ES-I3 (cell line): ENCODE data around the gene TNFSF13B.
"Not testable (repeated sequence)": the region's sequence is repeated elsewhere in the genome, so short reads cannot be mapped to it uniquely, and the experiment has no call there.

Experiments
- H3K36me3 ChIP-seq: 2 replicates; pipeline ENCODE4 v1.6.1; 2013; ENCODE audit warnings: mild to moderate bottlenecking, low read length, control low read depth, moderate library complexity; ENCODE audit not compliant: insufficient read depth
- H3K4me1 ChIP-seq: 2 replicates; pipeline ENCODE4 v1.6.1; 2013; ENCODE audit warnings: mild to moderate bottlenecking, control low read depth, low read length; ENCODE audit not compliant: insufficient read depth
- H3K9ac ChIP-seq: 2 replicates; pipeline ENCODE4 v1.6.1; 2013; ENCODE audit warnings: low read depth, mild to moderate bottlenecking, low read length, moderate library complexity
- H3K9me3 ChIP-seq: 2 replicates; pipeline ENCODE4 v1.6.1; 2013; ENCODE audit warnings: mild to moderate bottlenecking, low read length, moderate library complexity; ENCODE audit not compliant: control insufficient read depth, insufficient read depth

Gene TNFSF13B

GRCh38 chr13:108305655-108306054 is 36.1 kb downstream of the TNFSF13B start:
- Histone ChIP-seq H3K36me3 (no peaks in the 10 kb centered on the region), H3K4me1 (no peaks in the 10 kb centered on the region), H3K9me3 (no peaks in the 10 kb centered on the region), H3K9ac (no peak overlapping the region)

GRCh38 chr13:108306860-108307259 is 37.3 kb downstream of the TNFSF13B start:
- H3K9ac ChIP-seq: no peak overlapping the region
- H3K36me3 ChIP-seq: no peaks in the 10 kb centered on the region
- H3K4me1 ChIP-seq: no peaks in the 10 kb centered on the region
- H3K9me3 ChIP-seq: no peaks in the 10 kb centered on the region

GRCh38 chr13:108311596-108311995 is 42.1 kb downstream of the TNFSF13B start:
- H3K9me3 ChIP-seq, H3K36me3 ChIP-seq, H3K9ac ChIP-seq, H3K4me1 ChIP-seq: not testable (repeated sequence)

GRCh38 chr13:108313382-108313781 is 43.9 kb downstream of the TNFSF13B start:
- Histone ChIP-seq H3K9ac (no peak overlapping the region), H3K4me1 (no peaks in the 10 kb centered on the region; the same call in 1 of the 2 replicates), H3K36me3 (no peaks in the 10 kb centered on the region), H3K9me3 (peaks cover 3% of the 10 kb centered on the region; the same call in 1 of the 2 replicates)

GRCh38 chr13:108315273-108315672 is 45.8 kb downstream of the TNFSF13B start:
- Histone ChIP-seq H3K9ac (no peak overlapping the region), H3K4me1 (no peaks in the 10 kb centered on the region; the same call in 1 of the 2 replicates), H3K36me3 (no peaks in the 10 kb centered on the region), H3K9me3 (peaks cover 3% of the 10 kb centered on the region; the same call in 1 of the 2 replicates)

- Histone ChIP-seq H3K9me3 (peaks cover 3% of the 10 kb centered on the region; the same call in 1 of the 2 replicates), H3K36me3 (no peaks in the 10 kb centered on the region), H3K4me1 (no peaks in the 10 kb centered on the region; the same call in 1 of the 2 replicates), H3K9ac (no peak overlapping the region)
These were observed 46.5 kb downstream of the TNFSF13B start for GRCh38 chr13:108315991-108316390.

- Histone ChIP-seq H3K9me3 (peaks cover 3% of the 10 kb centered on the region; the same call in 1 of the 2 replicates), H3K36me3 (no peaks in the 10 kb centered on the region), H3K9ac (no peak overlapping the region), H3K4me1 (no peaks in the 10 kb centered on the region; the same call in 1 of the 2 replicates)
These were observed 46.9 kb downstream of the TNFSF13B start for GRCh38 chr13:108316413-108316812.

- Histone ChIP-seq H3K36me3 (no peaks in the 10 kb centered on the region), H3K9me3 (no peaks in the 10 kb centered on the region), H3K9ac (no peak overlapping the region), H3K4me1 (peaks cover 12% of the 10 kb centered on the region)
These were observed 52.8 kb downstream of the TNFSF13B start for GRCh38 chr13:108322206-108322824.

- no peaks in the 10 kb centered on the region for H3K36me3 ChIP-seq
- no peak overlapping the region for H3K9ac ChIP-seq
- H3K4me1 ChIP-seq: peaks cover 12% of the 10 kb centered on the region
- H3K9me3 ChIP-seq: no peaks in the 10 kb centered on the region
These were observed 53.5 kb downstream of the TNFSF13B start for GRCh38 chr13:108323031-108323430.

GRCh38 chr13:108325863-108326262 is 56.3 kb downstream of the TNFSF13B start:
- Histone ChIP-seq H3K4me1 (peaks cover 12% of the 10 kb centered on the region), H3K9me3 (no peaks in the 10 kb centered on the region), H3K9ac (no peak overlapping the region), H3K36me3 (no peaks in the 10 kb centered on the region)

GRCh38 chr13:108326309-108326708 is 56.8 kb downstream of the TNFSF13B start:
- H3K4me1 ChIP-seq: peaks cover 12% of the 10 kb centered on the region
- H3K36me3 ChIP-seq: no peaks in the 10 kb centered on the region
- H3K9me3 ChIP-seq: no peaks in the 10 kb centered on the region
- no peak overlapping the region for H3K9ac ChIP-seq

- Histone ChIP-seq H3K4me1 (peaks cover 12% of the 10 kb centered on the region), H3K9ac (no peak overlapping the region), H3K36me3 (no peaks in the 10 kb centered on the region), H3K9me3 (no peaks in the 10 kb centered on the region)
These were observed 59.3 kb downstream of the TNFSF13B start for GRCh38 chr13:108328848-108329247.

- H3K4me1 ChIP-seq: no peaks in the 10 kb centered on the region
- H3K36me3 ChIP-seq: no peaks in the 10 kb centered on the region
- no peaks in the 10 kb centered on the region for H3K9me3 ChIP-seq
- H3K9ac ChIP-seq: no peak overlapping the region
These were observed 63.3 kb downstream of the TNFSF13B start for GRCh38 chr13:108332791-108333190.

- Histone ChIP-seq H3K9me3 (no peaks in the 10 kb centered on the region), H3K4me1 (no peaks in the 10 kb centered on the region), H3K9ac (no peak overlapping the region), H3K36me3 (no peaks in the 10 kb centered on the region)
These were observed 73.1 kb downstream of the TNFSF13B start for GRCh38 chr13:108342369-108343289.

GRCh38 chr13:108345016-108345415 is 75.5 kb downstream of the TNFSF13B start:
- Histone ChIP-seq H3K9ac (no peak overlapping the region), H3K4me1 (no peaks in the 10 kb centered on the region), H3K36me3 (no peaks in the 10 kb centered on the region), H3K9me3 (no peaks in the 10 kb centered on the region)
